Mucosa of descending colon (tissue), 3 donors: ENCODE results near the gene POLR2C. TPM values are rescaled to one million over a fixed set of nuclear protein-coding genes. Genes with fewer than 3 reads are reported as not detected.

Experiments used
- ATAC-seq: fragments of 200-7000 bp; cut with Tn5 transposase; one replicate; pipeline ENCODE4 v1.9.1; 2020; ENCODE audit warnings: mild to moderate bottlenecking, moderate library complexity
- DNase-seq, 3 donors: peaks; one replicate each; pipeline ENCODE4 v3.0.0-alpha.2; 2020
- H3K36me3 ChIP-seq: fragments of 200-600 bp; one replicate; pipeline ENCODE4 v1.8.0; 2021; ENCODE audit warnings: low read depth, mild to moderate bottlenecking
- H3K4me1 ChIP-seq: fragments of 200-600 bp; one replicate; pipeline ENCODE4 v1.8.0; 2021; ENCODE audit warnings: low read depth, mild to moderate bottlenecking
- H3K4me3 ChIP-seq: fragments of 200-600 bp; one replicate; pipeline ENCODE4 v1.8.0; 2021; ENCODE audit warnings: mild to moderate bottlenecking
- H3K9me3 ChIP-seq: fragments of 200-600 bp; one replicate; pipeline ENCODE4 v1.8.0; 2021; ENCODE audit warnings: mild to moderate bottlenecking
- intact Hi-C, 2 donors: fragments of 100-400 bp; cut with DNase I in 1 of 2; cut with micrococcal nuclease in 1 of 2; formaldehyde crosslinking; loops; one replicate each; pipeline versions ENCODE4 v1.11.0 to v1.11.1; 2022; cut with DNase I, micrococcal nuclease
- total RNA-seq, 3 donors: library from RNA; stranded (reverse); fragmentation: NEBNext Ultra II Directional in 2 of 3; extraction: Animal tissue kit (Norgen Biotek cat#: 25700) in 2 of 3; gene quantifications; one replicate each; pipeline versions ENCODE4 v1.2.1 to v1.2.4, GENCODE V29; 2021 to 2023
- TF ChIP-seq, protein P1 (sequence below): fragments of 200-600 bp; IDR thresholded peaks from one replicate; pipeline ENCODE4 v1.8.0; 2022; ENCODE audit warnings: antibody characterized with exemption, mild to moderate bottlenecking
- donor health status: DM: no; HTN: no; CAD: no; lungs with moderate emphysema.
- donor health status: DM: no; HTN: no; CAD: no.
- donor health status: DM: no; HTN: yes; CAD: no.

The POLR2C gene
- total RNA-seq, 3 donors from 2014 or later, result 50.0 to 51.3 (median 51.0) TPM

DNA sequence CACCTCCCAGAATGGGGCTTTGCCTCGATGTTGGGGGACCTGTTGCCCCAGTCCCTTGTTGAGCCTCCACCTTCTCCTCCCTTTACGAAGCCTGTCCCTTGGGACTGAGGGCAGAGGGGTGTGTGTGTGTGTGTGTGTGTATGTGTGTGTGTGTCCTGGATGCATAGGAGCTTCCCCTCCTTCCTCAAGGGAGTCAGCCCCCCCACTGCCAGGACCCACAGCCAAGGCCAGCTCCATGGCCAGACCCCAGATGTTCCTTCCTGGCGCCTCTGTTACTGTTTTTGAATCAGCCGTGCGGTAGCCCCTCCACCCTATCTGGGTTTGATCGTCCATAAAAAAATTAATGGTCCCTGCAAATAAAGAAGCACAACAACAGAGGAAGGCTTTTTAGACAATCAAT lies 41.5 kb downstream of the POLR2C start:
- TF ChIP-seq, protein P1, sequence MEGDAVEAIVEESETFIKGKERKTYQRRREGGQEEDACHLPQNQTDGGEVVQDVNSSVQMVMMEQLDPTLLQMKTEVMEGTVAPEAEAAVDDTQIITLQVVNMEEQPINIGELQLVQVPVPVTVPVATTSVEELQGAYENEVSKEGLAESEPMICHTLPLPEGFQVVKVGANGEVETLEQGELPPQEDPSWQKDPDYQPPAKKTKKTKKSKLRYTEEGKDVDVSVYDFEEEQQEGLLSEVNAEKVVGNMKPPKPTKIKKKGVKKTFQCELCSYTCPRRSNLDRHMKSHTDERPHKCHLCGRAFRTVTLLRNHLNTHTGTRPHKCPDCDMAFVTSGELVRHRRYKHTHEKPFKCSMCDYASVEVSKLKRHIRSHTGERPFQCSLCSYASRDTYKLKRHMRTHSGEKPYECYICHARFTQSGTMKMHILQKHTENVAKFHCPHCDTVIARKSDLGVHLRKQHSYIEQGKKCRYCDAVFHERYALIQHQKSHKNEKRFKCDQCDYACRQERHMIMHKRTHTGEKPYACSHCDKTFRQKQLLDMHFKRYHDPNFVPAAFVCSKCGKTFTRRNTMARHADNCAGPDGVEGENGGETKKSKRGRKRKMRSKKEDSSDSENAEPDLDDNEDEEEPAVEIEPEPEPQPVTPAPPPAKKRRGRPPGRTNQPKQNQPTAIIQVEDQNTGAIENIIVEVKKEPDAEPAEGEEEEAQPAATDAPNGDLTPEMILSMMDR, result no peak
- intact Hi-C loops, result no loop called here

DNA sequence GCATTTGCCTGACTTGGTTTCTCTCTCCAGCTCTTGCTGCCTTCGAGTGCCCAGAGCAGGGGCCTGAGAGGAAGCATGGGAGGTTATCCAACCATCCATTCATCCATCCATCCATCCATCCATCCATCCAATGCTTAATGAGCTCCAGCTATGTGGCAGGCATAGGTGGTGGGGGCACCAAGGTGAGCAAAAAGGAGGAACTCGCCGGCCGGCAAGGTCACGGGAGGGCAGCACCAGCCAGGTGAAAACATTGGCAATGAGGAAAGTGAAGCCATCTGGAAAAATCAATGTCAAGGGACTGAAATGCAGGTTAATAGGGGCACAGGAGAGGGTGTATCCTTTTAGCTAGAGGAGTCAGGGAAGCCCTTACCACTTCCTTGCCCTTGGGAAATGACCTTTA lies 42.0 kb downstream of the POLR2C start:
- TF ChIP-seq, protein P1, result no peak
- no peaks in the 10 kb centered on the region for H3K4me1 ChIP-seq
- intact Hi-C loops, result no loop called here
- DNase-seq (no peak), ATAC-seq (no peak)
- H3K4me3 ChIP-seq, result no peak overlapping the region
- no peaks in the 10 kb centered on the region for H3K9me3 ChIP-seq
- H3K36me3 ChIP-seq, result no peaks in the 10 kb centered on the region

More for the DNA sequence above, 41.5 kb downstream of the POLR2C start:
- Histone ChIP-seq H3K4me3 (no peak overlapping the region), H3K9me3 (no peaks in the 10 kb centered on the region), H3K36me3 (no peaks in the 10 kb centered on the region), H3K4me1 (no peaks in the 10 kb centered on the region)
- DNase-seq (no peak), ATAC-seq (no peak)

- intact Hi-C loops, result no loop called here
- Histone ChIP-seq H3K4me1 (no peaks in the 10 kb centered on the region), H3K36me3 (no peaks in the 10 kb centered on the region), H3K9me3 (no peaks in the 10 kb centered on the region), H3K4me3 (no peak overlapping the region)
- DNase-seq (no peak), ATAC-seq (no peak)
- TF ChIP-seq, protein P1, result no peak
Observed at GRCh38 chr16:57505169-57505568, 42.7 kb downstream of the POLR2C start.

DNA sequence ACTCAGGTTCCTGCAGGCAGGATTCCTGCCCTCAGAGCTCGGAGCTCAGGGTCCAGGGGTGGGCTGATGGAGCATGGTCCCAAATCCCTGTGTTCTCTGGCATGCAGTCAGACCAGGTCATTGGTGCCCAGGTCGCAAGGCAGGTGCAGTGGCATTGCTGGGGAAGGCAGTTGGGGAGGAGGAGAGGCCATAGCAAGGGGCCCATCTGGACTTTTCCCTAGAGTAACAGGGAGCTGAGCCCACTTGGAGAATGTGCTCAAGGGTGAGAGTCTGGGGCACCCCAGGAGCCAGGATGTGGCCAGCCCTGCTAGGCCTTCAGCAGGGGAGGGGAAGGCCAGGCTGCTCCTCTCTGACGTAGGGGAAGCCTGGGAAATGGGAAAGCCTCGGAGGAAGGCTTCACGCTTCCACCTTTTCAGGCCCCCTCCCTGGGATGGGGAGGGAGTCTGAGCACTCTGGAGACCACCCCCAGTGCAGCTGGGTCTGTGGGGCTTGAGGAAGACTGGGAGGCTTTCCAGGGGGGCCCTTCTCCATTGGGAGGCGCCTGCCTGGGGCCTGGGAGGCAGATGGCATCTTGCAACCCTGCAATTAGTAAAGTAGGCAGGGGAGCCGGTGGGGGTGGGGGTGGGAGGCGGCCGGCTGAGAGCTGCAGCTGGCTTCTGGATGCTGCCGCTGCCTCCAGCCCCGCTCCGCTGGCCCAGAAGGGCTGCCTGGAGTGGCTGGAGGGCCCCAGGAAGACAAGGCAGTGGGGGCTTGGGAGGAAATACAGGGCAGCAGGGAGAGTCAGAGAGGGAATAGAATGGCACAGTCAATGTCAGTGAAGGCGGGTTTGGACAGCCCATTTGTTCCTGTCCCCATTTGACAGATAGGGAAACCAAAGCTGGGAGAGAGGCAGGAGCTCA lies 44.9 kb downstream of the POLR2C start:
- DNase-seq (no peak), ATAC-seq (no peak)
- H3K36me3 ChIP-seq, result no peaks in the 10 kb centered on the region
- TF ChIP-seq, protein P1, result no peak
- H3K9me3 ChIP-seq, result no peaks in the 10 kb centered on the region
- no peaks in the 10 kb centered on the region for H3K4me1 ChIP-seq
- intact Hi-C loops, result no loop called here
- no peak overlapping the region for H3K4me3 ChIP-seq

- Histone ChIP-seq H3K36me3 (no peaks in the 10 kb centered on the region), H3K9me3 (no peaks in the 10 kb centered on the region), H3K4me1 (no peaks in the 10 kb centered on the region), H3K4me3 (no peak overlapping the region)
- ATAC-seq (no peak), DNase-seq (no peak)
- intact Hi-C loops, result no loop called here
- TF ChIP-seq, protein P1, result no peak
Observed at GRCh38 chr16:57508035-57508425, 45.6 kb downstream of the POLR2C start.
